Stimulated activated memory B cell treated with anti-CD40 and anti-IgM and Interleukin-4, amounts not matched to agents 10 μg/mL and 1 μg/mL and 100 μg/mL, for 72 hours (primary cell): ENCODE results near the gene COL26A1.
A peak's percentile ranks its signal among the peaks of the same experiment; 100 is the strongest.

Source experiments
- ATAC-seq: fragments of 150-1000 bp; cut with Tn5 transposase; 2 replicates; pipeline ENCODE4 v1.10.0; 2021
- H3K27ac Mint-ChIP-seq: one replicate; pipeline ENCODE4 v1.8.0; 2022; ENCODE audit warnings: mild to moderate bottlenecking, mixed read lengths
- H3K27me3 Mint-ChIP-seq: one replicate; pipeline ENCODE4 v1.8.0; 2022; ENCODE audit warnings: mixed read lengths
- H3K36me3 Mint-ChIP-seq: one replicate; pipeline ENCODE4 v1.8.0; 2022; ENCODE audit warnings: mixed read lengths
- H3K4me1 Mint-ChIP-seq: one replicate; pipeline ENCODE4 v1.8.0; 2022; ENCODE audit warnings: mixed read lengths
- H3K4me3 Mint-ChIP-seq: one replicate; pipeline ENCODE4 v1.8.0; 2022; ENCODE audit warnings: mild to moderate bottlenecking, moderate library complexity, mixed read lengths
- H3K9me3 Mint-ChIP-seq: one replicate; pipeline ENCODE4 v1.8.0; 2022; ENCODE audit warnings: mixed read lengths

COL26A1 gene

GRCh38 chr7:101534873-101535272, 172.2 kb downstream of the COL26A1 start:
- Mint-ChIP-seq H3K36me3 (no peaks in the 10 kb centered on the region), H3K4me1 (peaks cover 8% of the 10 kb centered on the region), H3K27ac (no peak overlapping the region), H3K4me3 (no peak overlapping the region), H3K9me3 (no peaks in the 10 kb centered on the region), H3K27me3 (peaks cover 56% of the 10 kb centered on the region)
- ATAC-seq, result no peak

- Mint-ChIP-seq H3K27ac (no peak overlapping the region), H3K27me3 (peaks cover 51% of the 10 kb centered on the region), H3K4me1 (peaks cover 8% of the 10 kb centered on the region), H3K36me3 (no peaks in the 10 kb centered on the region), H3K4me3 (no peak overlapping the region), H3K9me3 (no peaks in the 10 kb centered on the region)
- ATAC-seq, result no peak
Observed at GRCh38 chr7:101535351-101535751, 172.7 kb downstream of the COL26A1 start.

DNA sequence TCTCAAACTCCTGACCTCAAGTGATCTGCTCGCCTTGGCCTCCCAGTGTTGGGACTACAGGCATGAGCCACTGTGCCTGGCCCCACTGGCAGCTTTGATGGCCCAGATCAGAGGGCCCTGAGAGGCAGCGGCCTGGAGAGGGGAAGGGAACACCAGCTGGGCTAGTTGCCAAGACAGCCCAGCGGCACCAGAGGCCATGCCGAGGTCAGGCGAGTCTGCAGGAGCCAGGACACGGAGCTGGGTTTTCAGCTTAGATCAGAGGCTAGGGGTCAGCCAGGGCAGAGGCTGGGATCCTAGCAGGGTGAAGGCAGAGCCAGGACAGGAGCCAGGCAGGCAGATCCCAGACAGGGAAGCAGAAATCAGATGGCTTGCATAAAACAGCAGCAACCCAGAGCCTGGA, 173.6 kb downstream of the COL26A1 start:
- H3K4me3 Mint-ChIP-seq, result no peak overlapping the region
- no peak for ATAC-seq
- no peaks in the 10 kb centered on the region for H3K9me3 Mint-ChIP-seq
- no peaks in the 10 kb centered on the region for H3K36me3 Mint-ChIP-seq
- peaks cover 8% of the 10 kb centered on the region for H3K4me1 Mint-ChIP-seq
- no peak overlapping the region for H3K27ac Mint-ChIP-seq
- peaks cover 51% of the 10 kb centered on the region for H3K27me3 Mint-ChIP-seq

DNA sequence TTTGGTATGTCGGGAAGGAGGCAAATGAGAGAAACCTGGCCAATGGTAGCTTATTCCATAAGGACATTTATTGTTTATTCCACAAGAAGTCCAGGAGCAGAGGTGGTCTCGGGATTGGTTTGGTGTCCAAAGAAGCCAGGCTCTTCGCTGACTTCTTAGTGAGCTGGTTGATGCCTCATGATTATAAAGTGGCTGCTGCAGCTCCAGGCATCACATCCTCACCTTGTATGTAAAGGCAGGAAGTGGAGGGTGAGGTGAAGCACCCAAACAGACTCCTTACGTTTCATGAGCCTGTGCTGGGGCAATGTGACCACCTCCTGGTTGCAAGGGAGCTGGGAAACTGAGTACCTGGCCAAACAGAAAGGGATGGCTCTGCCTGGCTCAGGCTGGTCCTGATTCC, 174.0 kb downstream of the COL26A1 start:
- H3K27me3 Mint-ChIP-seq, result peaks cover 51% of the 10 kb centered on the region

DNA sequence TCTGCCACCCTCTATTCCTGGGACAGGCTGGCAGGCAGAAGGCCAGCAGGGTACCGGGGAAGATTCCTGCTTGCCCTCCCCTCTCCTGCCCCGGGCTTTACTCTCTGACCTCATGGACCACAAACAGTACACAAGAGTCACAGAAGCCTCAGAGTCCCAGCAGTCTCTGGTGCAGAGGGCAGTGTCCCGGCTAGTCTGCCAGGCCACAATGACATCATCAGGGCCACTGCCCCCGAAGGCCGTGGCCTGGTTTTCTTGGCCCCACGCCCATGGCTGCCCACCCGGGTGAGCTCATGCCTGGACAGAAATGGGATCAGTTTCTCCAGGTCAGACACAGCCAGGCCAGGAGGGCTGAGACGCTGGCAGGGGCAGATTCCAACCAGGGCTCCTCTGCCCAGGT, 174.5 kb downstream of the COL26A1 start:
- H3K27me3 Mint-ChIP-seq, result peaks cover 51% of the 10 kb centered on the region
- no peak for ATAC-seq
- H3K27ac Mint-ChIP-seq, result no peak overlapping the region
- no peak overlapping the region for H3K4me3 Mint-ChIP-seq
- peaks cover 8% of the 10 kb centered on the region for H3K4me1 Mint-ChIP-seq
- no peaks in the 10 kb centered on the region for H3K36me3 Mint-ChIP-seq
- H3K9me3 Mint-ChIP-seq, result no peaks in the 10 kb centered on the region

More for the DNA sequence above, 174.0 kb downstream of the COL26A1 start:
- no peak overlapping the region for H3K4me3 Mint-ChIP-seq
- no peak for ATAC-seq
- H3K9me3 Mint-ChIP-seq, result no peaks in the 10 kb centered on the region
- H3K4me1 Mint-ChIP-seq, result peaks cover 8% of the 10 kb centered on the region
- H3K27ac Mint-ChIP-seq, result no peak overlapping the region
- H3K36me3 Mint-ChIP-seq, result no peaks in the 10 kb centered on the region

- no peak overlapping the region for H3K27ac Mint-ChIP-seq
- peaks cover 14% of the 10 kb centered on the region for H3K4me1 Mint-ChIP-seq
- ATAC-seq, result peak; percentile 3
- no peak overlapping the region for H3K4me3 Mint-ChIP-seq
- no peaks in the 10 kb centered on the region for H3K36me3 Mint-ChIP-seq
- H3K27me3 Mint-ChIP-seq, result peaks cover 51% of the 10 kb centered on the region
- H3K9me3 Mint-ChIP-seq, result no peaks in the 10 kb centered on the region
Observed at GRCh38 chr7:101537935-101538595, 175.4 kb downstream of the COL26A1 start.

- no peak overlapping the region for H3K4me3 Mint-ChIP-seq
- peaks cover 14% of the 10 kb centered on the region for H3K4me1 Mint-ChIP-seq
- peak; percentile 62 for ATAC-seq
- H3K27me3 Mint-ChIP-seq, result peaks cover 44% of the 10 kb centered on the region
- H3K27ac Mint-ChIP-seq, result no peak overlapping the region
- H3K9me3 Mint-ChIP-seq, result no peaks in the 10 kb centered on the region
- no peaks in the 10 kb centered on the region for H3K36me3 Mint-ChIP-seq
Observed at GRCh38 chr7:101538596-101539459, 176.2 kb downstream of the COL26A1 start.

GRCh38 chr7:101539784-101540183, 177.1 kb downstream of the COL26A1 start:
- H3K27me3 Mint-ChIP-seq, result peaks cover 35% of the 10 kb centered on the region
- peaks cover 14% of the 10 kb centered on the region for H3K4me1 Mint-ChIP-seq
- no peak overlapping the region for H3K4me3 Mint-ChIP-seq
- H3K27ac Mint-ChIP-seq, result no peak overlapping the region
- H3K36me3 Mint-ChIP-seq, result no peaks in the 10 kb centered on the region
- ATAC-seq, result no peak
- no peaks in the 10 kb centered on the region for H3K9me3 Mint-ChIP-seq

DNA sequence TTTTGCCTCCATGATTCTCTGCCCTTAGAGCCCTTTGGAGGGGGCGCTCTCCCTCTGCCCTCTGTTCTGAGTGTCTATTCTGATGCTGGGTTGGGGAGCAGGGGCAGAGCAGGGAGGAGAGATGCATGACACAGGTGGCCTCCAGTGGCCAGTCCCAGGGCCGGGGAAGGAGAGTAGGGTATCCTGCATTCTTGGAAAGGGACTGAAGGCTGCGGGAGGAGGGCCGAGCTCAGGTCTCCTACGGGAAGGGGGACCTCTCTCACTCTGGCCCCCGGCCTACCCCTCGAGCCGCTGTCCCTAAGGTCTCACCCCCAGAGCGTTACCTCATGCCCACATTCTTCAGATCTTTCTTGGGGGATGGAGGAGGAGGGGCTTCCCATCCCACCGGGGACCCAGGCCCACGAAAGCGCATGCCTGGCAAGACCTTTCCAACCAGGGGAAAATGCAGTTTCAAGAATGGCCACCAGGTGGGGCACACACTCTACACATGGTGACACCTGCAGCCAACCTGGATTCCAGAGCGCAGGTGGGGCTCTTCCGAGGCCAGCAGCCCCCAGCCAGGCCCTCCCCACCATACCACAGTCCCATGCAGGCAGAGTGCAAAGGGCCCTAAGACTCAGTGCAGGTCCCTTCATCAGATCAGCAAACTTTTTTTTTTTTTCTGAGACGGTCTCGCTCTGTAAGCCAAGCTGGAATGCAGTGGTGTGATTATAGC, 180.0 kb downstream of the COL26A1 start:
- Mint-ChIP-seq H3K4me3 (no peak overlapping the region), H3K27me3 (peaks cover 16% of the 10 kb centered on the region), H3K36me3 (no peaks in the 10 kb centered on the region), H3K27ac (no peak overlapping the region), H3K9me3 (no peaks in the 10 kb centered on the region), H3K4me1 (peaks cover 14% of the 10 kb centered on the region)
- ATAC-seq, result peak; percentile 37

- H3K27me3 Mint-ChIP-seq, result peaks cover 22% of the 10 kb centered on the region
- H3K9me3 Mint-ChIP-seq, result no peaks in the 10 kb centered on the region
- peaks cover 14% of the 10 kb centered on the region for H3K4me1 Mint-ChIP-seq
- H3K36me3 Mint-ChIP-seq, result no peaks in the 10 kb centered on the region
- ATAC-seq, result no peak
- no peak overlapping the region for H3K4me3 Mint-ChIP-seq
- H3K27ac Mint-ChIP-seq, result no peak overlapping the region
Observed at GRCh38 chr7:101543242-101543766, 180.6 kb downstream of the COL26A1 start.

- no peak for ATAC-seq
- Mint-ChIP-seq H3K9me3 (no peaks in the 10 kb centered on the region), H3K4me3 (no peak overlapping the region), H3K36me3 (no peaks in the 10 kb centered on the region), H3K4me1 (peaks cover 12% of the 10 kb centered on the region), H3K27me3 (peaks cover 28% of the 10 kb centered on the region), H3K27ac (no peak overlapping the region)
Observed at GRCh38 chr7:101543846-101544245, 181.2 kb downstream of the COL26A1 start.

- Mint-ChIP-seq H3K4me1 (peaks cover 7% of the 10 kb centered on the region), H3K9me3 (no peaks in the 10 kb centered on the region), H3K27ac (no peak overlapping the region), H3K36me3 (no peaks in the 10 kb centered on the region), H3K4me3 (no peak overlapping the region), H3K27me3 (peaks cover 40% of the 10 kb centered on the region)
- ATAC-seq, result no peak
Observed at GRCh38 chr7:101545441-101546190, 182.9 kb downstream of the COL26A1 start.

GRCh38 chr7:101546308-101546936, 183.7 kb downstream of the COL26A1 start:
- Mint-ChIP-seq H3K27ac (no peak overlapping the region), H3K4me3 (no peak overlapping the region), H3K36me3 (no peaks in the 10 kb centered on the region), H3K4me1 (peaks cover 7% of the 10 kb centered on the region), H3K9me3 (no peaks in the 10 kb centered on the region), H3K27me3 (peaks cover 40% of the 10 kb centered on the region)
- no peak for ATAC-seq
